ENCODE results near the gene CSF1R. TPM values are rescaled to one million over a fixed set of nuclear protein-coding genes. Genes with fewer than 3 reads are reported as not detected.

Gene CSF1R
- total and polyA plus RNA-seq, 8 donors = 3.0 to 235 (median 25.2) TPM

DNA sequence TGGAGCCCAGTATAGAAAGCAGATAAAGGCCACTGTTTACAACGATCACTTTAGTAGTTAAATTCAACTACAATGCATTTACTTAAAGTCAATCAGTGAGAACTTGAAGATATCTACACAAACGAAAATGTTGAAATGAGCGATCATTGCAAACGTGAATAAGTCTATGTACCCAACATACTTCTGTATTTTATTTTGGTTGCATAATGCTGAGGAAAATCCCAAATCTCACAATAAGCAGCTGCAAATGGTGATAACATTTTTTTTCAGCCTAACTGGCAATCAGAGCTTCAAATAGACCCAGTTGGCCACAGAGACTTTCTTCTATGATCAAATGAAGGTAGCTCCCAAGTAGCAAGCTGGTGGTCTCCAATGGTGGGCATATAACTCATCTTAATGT, 37.2 kb upstream of the CSF1R start:
- Histone ChIP-seq H3K4me1 (peaks cover 0 to 6% (median 0%) of the 10 kb centered on the region in 4 donors), H3K36me3 (peaks cover 20 to 87% (median 73%) of the 10 kb centered on the region in 4 donors), H3K9me3 (no peaks in the 10 kb centered on the region), H3K4me3 (no peak overlapping the region), H3K27ac (no peak overlapping the region), H3K27me3 (no peaks in the 10 kb centered on the region)
- intact Hi-C loops (cut with DNase I; ENCODE audit: low total_unique reads) = no loop called here
- WGBS, 5 donors = 36 to 65% (median 55%) methylated on average over 4 of the region's 4 CpGs
- DNase-seq = no peak
- TF ChIP-seq POLR2A (IDR thresholded peaks at IDR 0.05) = no peak

DNA sequence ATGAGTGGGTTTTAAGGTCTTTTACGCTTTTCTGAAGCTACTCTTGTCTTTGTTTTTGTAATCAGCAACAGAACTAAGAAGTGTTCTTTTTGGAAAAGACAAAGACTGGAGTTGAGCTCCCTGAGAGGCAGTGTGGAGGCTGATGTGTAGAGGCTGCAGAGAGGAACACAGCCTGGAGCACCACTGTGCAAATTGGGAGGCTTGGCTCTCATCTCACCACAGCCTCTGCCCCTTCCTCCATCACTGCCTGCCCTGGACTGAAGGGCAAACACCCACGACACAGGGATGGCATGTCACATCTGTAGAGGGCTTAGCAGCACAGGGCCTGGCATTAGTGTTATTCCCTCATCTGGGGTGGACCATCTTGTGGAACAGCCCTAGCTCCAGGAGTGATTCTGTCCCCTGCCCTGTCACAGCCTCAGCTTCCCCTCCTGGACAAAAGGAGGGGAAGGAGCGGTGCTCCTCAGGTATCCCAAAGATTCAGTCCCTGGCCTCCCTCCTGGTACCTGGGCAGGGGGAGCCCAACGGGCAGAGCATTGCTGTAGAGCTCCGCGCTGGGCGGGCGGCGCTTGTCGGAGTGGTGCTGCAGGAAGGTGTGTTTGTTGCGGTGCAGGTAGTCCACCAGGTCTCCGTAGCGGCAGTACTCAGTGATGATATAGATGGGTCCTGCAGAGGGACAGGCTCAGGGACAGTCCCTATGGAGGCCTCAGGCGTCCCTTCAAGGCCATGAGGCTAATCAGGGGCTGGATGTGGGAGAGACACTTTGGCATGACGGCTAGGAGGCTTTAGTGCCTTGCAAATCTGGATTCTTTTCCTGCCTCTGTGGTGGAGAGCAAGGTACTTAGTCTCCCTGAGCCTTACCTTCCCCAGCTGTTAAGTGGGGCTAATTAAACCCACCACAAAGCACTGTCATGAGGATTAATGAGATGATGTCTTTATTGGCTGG, 36.5 kb upstream of the CSF1R start:
- Histone ChIP-seq H3K9me3 (no peaks in the 10 kb centered on the region), H3K4me3 (no peak overlapping the region), H3K27ac (no peak overlapping the region), H3K4me1 (peaks cover 0 to 6% (median 0%) of the 10 kb centered on the region in 4 donors), H3K27me3 (no peaks in the 10 kb centered on the region), H3K36me3 (peaks cover 20 to 92% (median 79%) of the 10 kb centered on the region in 4 donors)
- TF ChIP-seq, protein P1, sequence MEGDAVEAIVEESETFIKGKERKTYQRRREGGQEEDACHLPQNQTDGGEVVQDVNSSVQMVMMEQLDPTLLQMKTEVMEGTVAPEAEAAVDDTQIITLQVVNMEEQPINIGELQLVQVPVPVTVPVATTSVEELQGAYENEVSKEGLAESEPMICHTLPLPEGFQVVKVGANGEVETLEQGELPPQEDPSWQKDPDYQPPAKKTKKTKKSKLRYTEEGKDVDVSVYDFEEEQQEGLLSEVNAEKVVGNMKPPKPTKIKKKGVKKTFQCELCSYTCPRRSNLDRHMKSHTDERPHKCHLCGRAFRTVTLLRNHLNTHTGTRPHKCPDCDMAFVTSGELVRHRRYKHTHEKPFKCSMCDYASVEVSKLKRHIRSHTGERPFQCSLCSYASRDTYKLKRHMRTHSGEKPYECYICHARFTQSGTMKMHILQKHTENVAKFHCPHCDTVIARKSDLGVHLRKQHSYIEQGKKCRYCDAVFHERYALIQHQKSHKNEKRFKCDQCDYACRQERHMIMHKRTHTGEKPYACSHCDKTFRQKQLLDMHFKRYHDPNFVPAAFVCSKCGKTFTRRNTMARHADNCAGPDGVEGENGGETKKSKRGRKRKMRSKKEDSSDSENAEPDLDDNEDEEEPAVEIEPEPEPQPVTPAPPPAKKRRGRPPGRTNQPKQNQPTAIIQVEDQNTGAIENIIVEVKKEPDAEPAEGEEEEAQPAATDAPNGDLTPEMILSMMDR (IDR thresholded peaks at IDR 0.05) = no peak
- 90 to 94% (median 92%) methylated on average over 14 to 15 of the region's 15 CpGs for WGBS, 5 donors
- no peak for DNase-seq
- intact Hi-C loops (cut with DNase I; ENCODE audit: low total_unique reads) = no loop called here

DNA sequence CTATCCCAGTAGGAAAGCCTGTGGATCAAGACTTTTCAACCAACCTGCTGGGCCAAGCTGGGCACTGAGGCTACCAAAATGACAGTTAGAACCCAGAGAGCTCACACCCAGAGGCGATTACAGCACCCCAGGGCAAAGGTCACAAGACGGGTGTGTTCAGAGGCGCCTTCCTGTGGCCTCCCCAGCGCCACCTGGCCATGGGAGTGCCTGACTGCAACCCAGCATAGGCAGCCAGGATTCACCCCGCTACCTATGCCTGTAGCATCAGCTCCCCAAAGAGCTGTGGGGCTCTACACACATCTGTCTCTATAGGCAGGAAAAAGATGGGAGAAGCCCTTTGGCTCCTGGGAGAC, 35.8 kb upstream of the CSF1R start:
- Histone ChIP-seq H3K36me3 (peaks cover 20 to 96% (median 85%) of the 10 kb centered on the region in 4 donors), H3K4me3 (no peak overlapping the region), H3K9me3 (no peaks in the 10 kb centered on the region), H3K27me3 (no peaks in the 10 kb centered on the region), H3K4me1 (peaks cover 0 to 6% (median 0%) of the 10 kb centered on the region in 4 donors), H3K27ac (no peak overlapping the region)
- peak; percentile 49 to 78 for DNase-seq
- WGBS, 5 donors = 29 to 83% (median 31%) methylated on average over 2 to 5 of the region's 5 CpGs
- intact Hi-C loops (cut with DNase I; ENCODE audit: low total_unique reads) = no loop called here
- TF ChIP-seq, protein P1 (IDR thresholded peaks at IDR 0.05) = peak in 1 of 7 experiments; percentile 12
- TF ChIP-seq EP300 (IDR thresholded peaks at IDR 0.05) (no peak), POLR2A (IDR thresholded peaks at IDR 0.05) (no peak), POLR2AphosphoS5 (IDR thresholded peaks at IDR 0.05) (no peak)

DNA sequence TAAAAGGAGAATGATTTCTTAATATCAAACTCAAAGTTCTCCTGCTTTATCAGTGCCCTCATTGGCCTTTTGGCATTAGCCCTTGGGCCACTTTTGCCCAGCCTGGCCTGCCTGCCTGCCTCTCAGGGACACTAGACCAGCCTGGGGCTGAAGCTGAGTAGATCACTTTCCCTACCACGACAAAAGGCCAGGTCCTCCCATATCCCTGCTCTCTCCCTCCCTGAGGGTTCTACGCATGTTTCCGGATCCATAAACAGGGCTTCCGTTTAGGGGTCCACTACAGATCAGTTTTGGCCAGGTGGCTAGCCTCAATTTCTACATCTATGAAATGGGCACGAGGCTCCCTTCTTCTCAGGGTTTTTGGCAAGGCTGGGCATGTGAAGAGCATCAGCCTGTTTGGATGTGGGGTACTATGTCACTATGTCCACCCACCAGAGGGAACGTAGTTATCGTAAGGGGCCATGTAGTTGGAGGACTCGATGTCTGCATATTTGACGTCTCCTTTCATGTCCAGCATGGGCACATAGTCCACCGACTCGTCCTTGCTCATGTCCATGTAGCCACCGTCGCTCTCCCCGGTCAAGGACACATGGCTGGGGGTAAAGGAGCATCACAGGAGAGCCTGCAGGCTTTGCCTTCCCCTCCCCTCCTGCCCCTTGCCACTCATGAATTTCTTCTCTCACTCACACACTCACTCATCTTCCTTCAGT, 35.2 kb upstream of the CSF1R start:
- intact Hi-C loops (cut with DNase I; ENCODE audit: low total_unique reads) = no loop called here
- peaks cover 0 to 6% (median 0%) of the 10 kb centered on the region in 4 donors for H3K4me1 ChIP-seq
- no peak for TF ChIP-seq POLR2A (IDR thresholded peaks at IDR 0.05)
- TF ChIP-seq EP300 (IDR thresholded peaks at IDR 0.05) = no peak
- no peak for TF ChIP-seq POLR2AphosphoS5 (IDR thresholded peaks at IDR 0.05)
- TF ChIP-seq, protein P1 (IDR thresholded peaks at IDR 0.05) = no peak
- DNase-seq = no peak
- H3K4me3 ChIP-seq = no peak overlapping the region
- no peaks in the 10 kb centered on the region for H3K9me3 ChIP-seq
- peaks cover 20 to 96% (median 88%) of the 10 kb centered on the region in 4 donors for H3K36me3 ChIP-seq
- 90 to 96% (median 94%) methylated on average over 14 of the region's 14 CpGs for WGBS, 5 donors
- H3K27me3 ChIP-seq = no peaks in the 10 kb centered on the region
- no peak overlapping the region for H3K27ac ChIP-seq

All from stomach (tissue), 9 donors.